GM12891 (cell line): ENCODE data around the gene TRRAP.

Experiments
- PAX5 ChIP-seq: IDR thresholded peaks from 2 replicates; pipeline ENCODE4 v1.6.1; 2011; ENCODE audit warnings: low read length, moderate library complexity, mild to moderate bottlenecking; ENCODE audit not compliant: insufficient read depth, severe bottlenecking
- POLR2A ChIP-seq: IDR thresholded peaks from 2 replicates; pipeline ENCODE4 v1.6.1; 2011; ENCODE audit warnings: low read depth, low read length, control low read depth
- POLR2AphosphoS5 ChIP-seq: IDR thresholded peaks from 2 replicates; pipeline ENCODE4 v1.6.1; 2011; ENCODE audit warnings: low read depth, low read length, control low read depth
- POU2F2 ChIP-seq: IDR thresholded peaks from 2 replicates; pipeline ENCODE4 v1.6.1; 2011; ENCODE audit warnings: low read depth, mild to moderate bottlenecking, control low read depth, low read length, moderate library complexity

DNA sequence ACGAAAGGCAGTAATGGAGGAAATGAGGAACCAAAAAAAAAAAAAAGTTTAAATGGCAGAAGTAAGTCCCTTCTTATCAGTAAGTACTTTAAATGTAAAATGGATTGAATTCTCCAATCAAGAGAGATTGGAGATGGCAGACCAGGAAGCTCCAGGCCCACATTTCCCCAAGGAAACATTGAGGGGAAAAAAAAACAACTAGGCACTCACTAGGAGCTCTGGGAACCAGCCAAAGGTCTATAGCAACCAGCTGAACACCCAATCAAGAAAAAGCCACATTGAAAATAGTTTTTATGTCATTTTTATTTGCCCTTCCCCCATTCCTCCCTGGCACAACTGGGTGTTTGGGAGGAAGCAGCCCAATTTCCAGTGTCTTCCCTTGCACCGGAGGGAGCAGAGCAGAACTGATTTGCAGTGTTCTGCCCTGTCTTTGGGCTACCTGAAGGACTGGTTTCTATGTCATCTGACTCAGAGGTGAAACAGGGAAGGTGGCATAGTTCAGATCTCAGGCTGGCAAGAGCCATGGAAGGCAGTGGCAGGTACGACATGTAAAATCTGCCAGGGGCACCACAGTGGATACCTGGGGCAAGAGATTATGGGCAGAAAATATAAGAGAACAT, 143.7 kb downstream of the TRRAP start:
- no peak for TF ChIP-seq POLR2A
- no peak for TF ChIP-seq POLR2AphosphoS5
- TF ChIP-seq PAX5: no peak
- TF ChIP-seq POU2F2: no peak
